K562 (cell line): ENCODE data around the gene SHROOM3. TPM values are rescaled to one million over a fixed set of nuclear protein-coding genes. Genes with fewer than 3 reads are reported as not detected.

ENCODE experiments used
- ATAC-seq: fragments of 200-7000 bp; cut with Tn5 transposase; 3 replicates; pipeline ENCODE4 v1.9.1; 2020; ENCODE audit warnings: moderate library complexity
- BruUV-seq: library from RNA; stranded (reverse); fragments of 400-500 nt; replicated peaks from 2 replicates; lab custom pipeline; 2021; lab: Mats Ljungman, UMichigan
- CTCF ChIA-PET: fragments of 300-600 bp; formaldehyde crosslinking; extraction: SDS; loops from one replicate; lab custom pipeline; 2021; ENCODE audit warnings: low intra/inter-chr PET ratio; lab: Yijun Ruan, JAX
- POLR2A ChIA-PET: fragments of 300-600, 350-650 bp; sonication (Branson Sonifier 250); formaldehyde crosslinking; extraction: SDS; loops from one replicate; lab custom pipeline; 2021; ENCODE audit warnings: antibody characterized with exemption, inconsistent platforms; lab: Yijun Ruan, JAX
- DNase-seq, 4 experiments: peaks; one replicate each; pipeline versions ENCODE4 v3.0.0 to v3.0.0-alpha.2; 2011 to 2018; ENCODE audit warnings: low spot score in 3 of 4, mixed read lengths in 3 of 4; ENCODE audit errors: extremely low read depth in 1 of 4
- FAIRE-seq: peaks from 2 replicates; lab custom pipeline; 2011; peaks lifted over from hg19 to GRCh38; lab: Jason Lieb, UNC
- H2AFZ ChIP-seq: 2 replicates; pipeline ENCODE4 v1.6.0; 2011; ENCODE audit warnings: low read depth, low read length, control low read depth, inconsistent platforms
- H3K27ac ChIP-seq: fragments of 200-600 bp; 3 replicates; pipeline ENCODE4 v1.8.0; 2011; ENCODE audit warnings: low read depth, mild to moderate bottlenecking, control low read depth, inconsistent platforms, low read length, moderate library complexity, mixed read lengths; ENCODE audit errors: extremely low read depth
- H3K27me3 ChIP-seq, 2 experiments: fragments of 300-600 bp in 1 of 2; 2 replicates in 1 of 2; 3 replicates in 1 of 2; pipeline versions ENCODE4 v1.6.0 to v1.8.0; 2011; ENCODE audit warnings: inconsistent platforms in 2 of 2, low read length in 2 of 2, mild to moderate bottlenecking in 1 of 2, mixed read lengths in 1 of 2, moderate library complexity in 1 of 2; ENCODE audit not compliant: control insufficient read depth in 2 of 2, insufficient read depth in 2 of 2
- H3K36me3 ChIP-seq: fragments of 300-600 bp; 3 replicates; pipeline ENCODE4 v1.8.0; 2011; ENCODE audit warnings: mild to moderate bottlenecking, low read length, inconsistent platforms; ENCODE audit not compliant: control insufficient read depth, insufficient read depth
- H3K4me1 ChIP-seq, 2 experiments: fragments of 200-600 bp in 1 of 2; replicated peaks in 1 of 2; 2 replicates in 1 of 2; 3 replicates in 1 of 2; pipeline versions ENCODE4 v1.5.1 to v1.8.0; 2011; ENCODE audit warnings: inconsistent platforms in 2 of 2, low read length in 2 of 2, mild to moderate bottlenecking in 1 of 2, mixed read lengths in 1 of 2, moderate library complexity in 1 of 2; ENCODE audit not compliant: control insufficient read depth in 2 of 2, insufficient read depth in 2 of 2
- H3K4me2 ChIP-seq: 2 replicates; pipeline ENCODE4 v1.6.1; 2011; ENCODE audit warnings: low read length, control low read depth, inconsistent platforms, mixed read lengths; ENCODE audit not compliant: insufficient read depth
- H3K4me3 ChIP-seq: fragments of 200-600 bp; sonication (generic), shearing (Covaris generic); 2 replicates; pipeline ENCODE4 v1.5.1; 2016; ENCODE audit warnings: control low read depth, inconsistent platforms
- H3K79me2 ChIP-seq: fragments of 200-600 bp; 3 replicates; pipeline ENCODE4 v1.8.0; 2011; ENCODE audit warnings: low read length, inconsistent platforms; ENCODE audit not compliant: control insufficient read depth, insufficient read depth
- H3K9ac ChIP-seq, 2 experiments: 2 replicates each; pipeline versions ENCODE4 v1.6.0 to v1.6.1; 2011; ENCODE audit warnings: low read depth in 2 of 2, low read length in 2 of 2, control low read depth in 1 of 2, inconsistent platforms in 1 of 2, mild to moderate bottlenecking in 1 of 2, mixed read lengths in 1 of 2; ENCODE audit not compliant: insufficient read depth in 1 of 2
- H3K9me1 ChIP-seq: one replicate; pipeline ENCODE4 v1.6.0; 2011; ENCODE audit warnings: inconsistent platforms, mild to moderate bottlenecking, low read length, moderate library complexity; ENCODE audit not compliant: control insufficient read depth, insufficient read depth
- H3K9me3 ChIP-seq: replicated peaks from 2 replicates; pipeline ENCODE4 v1.5.1; 2011; ENCODE audit warnings: low read depth, low read length, inconsistent platforms; ENCODE audit not compliant: control insufficient read depth, insufficient read depth
- H4K20me1 ChIP-seq: replicated peaks from 2 replicates; pipeline ENCODE4 v1.6.1; 2011; ENCODE audit warnings: low read length, inconsistent platforms, mixed read lengths; ENCODE audit not compliant: control insufficient read depth, insufficient read depth
- EWSR1 ChIP-seq: fragments of 450-650 bp; IDR thresholded peaks from 2 replicates; pipeline ENCODE4 v1.6.1; 2018; ENCODE audit warnings: borderline replicate concordance, mild to moderate bottlenecking, low read depth, moderate library complexity; ENCODE audit not compliant: partially characterized antibody
- FIP1L1 ChIP-seq: fragments of 200-400 bp; formaldehyde crosslinking; IDR thresholded peaks from 2 replicates; pipeline ENCODE4 v1.6.1; 2018; ENCODE audit warnings: mild to moderate bottlenecking, low read depth, low read length; ENCODE audit not compliant: poor library complexity, severe bottlenecking
- HDAC8 ChIP-seq: fragments of 450-650 bp; IDR thresholded peaks from 2 replicates; pipeline ENCODE4 v1.6.1; 2016; ENCODE audit warnings: mild to moderate bottlenecking, missing genetic modification characterization, moderate library complexity, missing compliant biosample characterization
- ILK ChIP-seq: fragments of 450-650 bp; IDR thresholded peaks from 2 replicates; pipeline ENCODE4 v1.6.1; 2016; ENCODE audit warnings: missing genetic modification characterization, low read depth, mild to moderate bottlenecking, missing compliant biosample characterization, moderate library complexity, borderline replicate concordance
- NR0B1 ChIP-seq: fragments of 450-650 bp; IDR thresholded peaks from one replicate; pipeline ENCODE4 v1.6.1; 2018; ENCODE audit warnings: mild to moderate bottlenecking, moderate library complexity; ENCODE audit not compliant: partially characterized antibody
- STAT5B ChIP-seq: fragments of 250-450 bp; sonication (Bioruptor Pico); IDR thresholded peaks from 2 replicates; pipeline ENCODE4 v1.8.0; 2021; ENCODE audit warnings: mild to moderate bottlenecking, inconsistent platforms
- TCF7L2 ChIP-seq: fragments of 150-350 bp; IDR thresholded peaks from 2 replicates; pipeline ENCODE4 v1.6.1; 2016; ENCODE audit warnings: low read depth, mild to moderate bottlenecking, low read length, moderate library complexity
- THAP7 ChIP-seq: fragments of 250-450 bp; sonication (Bioruptor Pico); IDR thresholded peaks from 2 replicates; pipeline ENCODE4 v1.5.0; 2021
- ZNF551 ChIP-seq: fragments of 250-450 bp; sonication (Bioruptor Pico); IDR thresholded peaks from 2 replicates; pipeline ENCODE4 v1.5.0; 2021; ENCODE audit warnings: mild to moderate bottlenecking, moderate library complexity
- WGBS: fragments of 100-300 bp; shearing (Covaris generic); methylation state at CpG from one replicate; pipeline ENCODE4 v1.1.6; 2016; ENCODE audit warnings: low coverage, mixed read lengths; ENCODE audit not compliant: insufficient coverage; ENCODE audit errors: missing lambda C conversion rate; 5-methylcytosine and 5-hydroxymethylcytosine counted together
- in situ Hi-C: fragments of 300-500 bp; cut with MboI; formaldehyde crosslinking; loops from 4 replicates; pipeline ENCODE4 v1.15.0; 2018; ENCODE audit warnings: inconsistent platforms, mixed read lengths
- intact Hi-C: fragments of 100-400 bp; cut with micrococcal nuclease; formaldehyde crosslinking; loops from 2 replicates; pipeline ENCODE4 v1.14.2; 2022
- polyA plus RNA-seq, 8 experiments: library from polyadenylated mRNA; depleted of rRNA in 4 of 8; stranded (reverse) in 5 of 8; unstranded in 3 of 8; fragments of >200 nt; fragmentation: Nextera tagmentation in 2 of 8; fragmentation: Illumina TruSeq in 1 of 8; extraction: Ambion mirVana in 2 of 8; extraction: Trizol in 1 of 8; gene quantifications; 2 replicates each; pipeline versions ENCODE4 v1.2.1 to v1.2.3, GENCODE V29; 2011 to 2014; ENCODE audit warnings: inconsistent platforms in 1 of 8, missing spikeins in 1 of 8
- total RNA-seq, 7 experiments: library from RNA; depleted of rRNA in 6 of 7; stranded (reverse); fragments of >200 nt in 6 of 7; fragmentation: Illumina TruSeq in 2 of 7; extraction: Trizol in 2 of 7; gene quantifications; 2 replicates each; pipeline versions ENCODE4 v1.2.1 to v1.2.3, GENCODE V29; 2011 to 2021; ENCODE audit warnings: low replicate concordance in 1 of 7
- TF ChIP-seq, protein P1 (sequence below): sonication (generic); formaldehyde crosslinking; IDR thresholded peaks from 2 replicates; pipeline ENCODE4 v1.8.1; 2023; ENCODE audit warnings: mild to moderate bottlenecking, missing genetic modification reagents
- TF ChIP-seq, protein P2 (sequence below): fragments of 150-350 bp; conservative IDR thresholded peaks from 2 replicates; pipeline ENCODE4 v1.6.1; 2014; ENCODE audit warnings: low read length

SHROOM3 gene
- total and polyA plus RNA-seq, 9 of the 15 experiments (the other 6 are each of a cell fraction or from before 2014, with no cell fraction given), result 0.01 to 0.07 TPM; not detected in 7

DNA sequence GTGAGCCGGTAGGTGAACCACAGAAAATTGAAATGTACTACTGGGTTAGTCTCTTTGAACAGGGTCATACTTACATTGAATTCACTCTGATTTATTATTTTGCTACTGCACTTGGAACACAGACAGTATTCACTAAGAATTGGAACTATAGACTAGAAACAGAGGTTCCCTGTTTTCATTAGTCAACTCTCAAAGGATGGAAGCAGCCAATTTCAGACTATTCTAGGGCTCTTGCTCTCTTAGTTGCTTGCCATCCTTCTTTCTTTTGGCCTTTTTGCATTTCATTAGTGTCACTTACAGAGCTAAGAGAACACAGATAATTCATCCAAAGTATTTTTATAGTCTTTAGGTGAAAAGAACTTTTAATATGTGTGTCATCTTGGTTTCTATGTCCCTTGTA is 52.6 kb downstream of the SHROOM3 start (continued):
- no peak for TF ChIP-seq ILK (tag)

DNA sequence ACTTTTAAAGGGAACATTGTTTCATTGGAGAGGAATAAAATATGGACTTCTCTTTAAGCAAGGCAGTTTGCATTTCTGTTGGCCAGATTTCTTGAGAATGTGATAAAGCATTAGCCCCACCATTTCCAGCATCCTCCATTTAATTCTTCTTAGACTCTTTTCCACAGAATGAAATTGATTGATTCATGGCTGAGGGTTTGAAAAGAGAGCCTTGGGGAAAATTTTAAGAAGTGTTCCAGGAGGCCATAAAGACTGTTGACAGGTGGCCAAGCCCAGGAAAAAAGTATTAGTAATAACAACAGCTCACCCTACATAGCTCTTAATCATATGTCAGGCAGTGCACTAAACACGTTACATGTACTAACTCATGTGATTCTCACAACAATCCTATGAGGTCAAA is 53.4 kb downstream of the SHROOM3 start:
- Histone ChIP-seq H3K4me1 (no peaks in the 10 kb centered on the region), H3K9me1 (no peaks in the 10 kb centered on the region)
- FAIRE-seq, result no peak
- TF ChIP-seq, protein P1, sequence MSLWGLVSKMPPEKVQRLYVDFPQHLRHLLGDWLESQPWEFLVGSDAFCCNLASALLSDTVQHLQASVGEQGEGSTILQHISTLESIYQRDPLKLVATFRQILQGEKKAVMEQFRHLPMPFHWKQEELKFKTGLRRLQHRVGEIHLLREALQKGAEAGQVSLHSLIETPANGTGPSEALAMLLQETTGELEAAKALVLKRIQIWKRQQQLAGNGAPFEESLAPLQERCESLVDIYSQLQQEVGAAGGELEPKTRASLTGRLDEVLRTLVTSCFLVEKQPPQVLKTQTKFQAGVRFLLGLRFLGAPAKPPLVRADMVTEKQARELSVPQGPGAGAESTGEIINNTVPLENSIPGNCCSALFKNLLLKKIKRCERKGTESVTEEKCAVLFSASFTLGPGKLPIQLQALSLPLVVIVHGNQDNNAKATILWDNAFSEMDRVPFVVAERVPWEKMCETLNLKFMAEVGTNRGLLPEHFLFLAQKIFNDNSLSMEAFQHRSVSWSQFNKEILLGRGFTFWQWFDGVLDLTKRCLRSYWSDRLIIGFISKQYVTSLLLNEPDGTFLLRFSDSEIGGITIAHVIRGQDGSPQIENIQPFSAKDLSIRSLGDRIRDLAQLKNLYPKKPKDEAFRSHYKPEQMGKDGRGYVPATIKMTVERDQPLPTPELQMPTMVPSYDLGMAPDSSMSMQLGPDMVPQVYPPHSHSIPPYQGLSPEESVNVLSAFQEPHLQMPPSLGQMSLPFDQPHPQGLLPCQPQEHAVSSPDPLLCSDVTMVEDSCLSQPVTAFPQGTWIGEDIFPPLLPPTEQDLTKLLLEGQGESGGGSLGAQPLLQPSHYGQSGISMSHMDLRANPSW (CRISPR knock-in tag), result no peak
- TF ChIP-seq, protein P2, sequence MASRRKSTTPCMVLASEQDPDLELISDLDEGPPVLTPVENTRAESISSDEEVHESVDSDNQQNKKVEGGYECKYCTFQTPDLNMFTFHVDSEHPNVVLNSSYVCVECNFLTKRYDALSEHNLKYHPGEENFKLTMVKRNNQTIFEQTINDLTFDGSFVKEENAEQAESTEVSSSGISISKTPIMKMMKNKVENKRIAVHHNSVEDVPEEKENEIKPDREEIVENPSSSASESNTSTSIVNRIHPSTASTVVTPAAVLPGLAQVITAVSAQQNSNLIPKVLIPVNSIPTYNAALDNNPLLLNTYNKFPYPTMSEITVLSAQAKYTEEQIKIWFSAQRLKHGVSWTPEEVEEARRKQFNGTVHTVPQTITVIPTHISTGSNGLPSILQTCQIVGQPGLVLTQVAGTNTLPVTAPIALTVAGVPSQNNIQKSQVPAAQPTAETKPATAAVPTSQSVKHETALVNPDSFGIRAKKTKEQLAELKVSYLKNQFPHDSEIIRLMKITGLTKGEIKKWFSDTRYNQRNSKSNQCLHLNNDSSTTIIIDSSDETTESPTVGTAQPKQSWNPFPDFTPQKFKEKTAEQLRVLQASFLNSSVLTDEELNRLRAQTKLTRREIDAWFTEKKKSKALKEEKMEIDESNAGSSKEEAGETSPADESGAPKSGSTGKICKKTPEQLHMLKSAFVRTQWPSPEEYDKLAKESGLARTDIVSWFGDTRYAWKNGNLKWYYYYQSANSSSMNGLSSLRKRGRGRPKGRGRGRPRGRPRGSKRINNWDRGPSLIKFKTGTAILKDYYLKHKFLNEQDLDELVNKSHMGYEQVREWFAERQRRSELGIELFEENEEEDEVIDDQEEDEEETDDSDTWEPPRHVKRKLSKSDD, result no peak
- TF ChIP-seq STAT5B (CRISPR knock-in tag) (no peak), THAP7 (CRISPR knock-in tag) (no peak), FIP1L1 (no peak), ZNF551 (CRISPR knock-in tag) (no peak), EWSR1 (no peak), NR0B1 (no peak), TCF7L2 (no peak), HDAC8 (tag) (no peak)
- TF ChIP-seq, all 486 proteins: peak for 0
- Histone ChIP-seq H3K4me3 (no peak overlapping the region), H3K9ac (no peak overlapping the region), H3K27me3 (peaks cover 2 to 3% of the 10 kb centered on the region in 2 experiments; a peak in 2 of 5 replicates), H3K27ac (no peak overlapping the region), H3K4me2 (no peak overlapping the region), H4K20me1 (no peaks in the 10 kb centered on the region), H3K9me3 (no peaks in the 10 kb centered on the region), H3K36me3 (no peaks in the 10 kb centered on the region), H3K79me2 (no peaks in the 10 kb centered on the region), H2AFZ (no peak overlapping the region)
- in situ Hi-C loops, result no loop called here
- WGBS, result 0% methylated on average over 1 of the region's 1 CpG
- ChIA-PET POLR2A (interaction anchor here (0.6 to 0.7 kb wide), 2 partner anchors 9 to 13 kb away, joined by 3 read pairs; no protein-coding TSS in a partner anchor), CTCF (no interaction called here)
- no peak for DNase-seq
- intact Hi-C loops, result no loop called here
- ATAC-seq, result no peak
- BruUV-seq, result no TSS peak
